Stimulated activated CD8-positive, alpha-beta memory T cell treated with anti-CD3 and anti-CD28 coated beads, Interleukin-12 subunit alpha, Interleukin-12 subunit beta, amount 100 ng/mL, for 4 hours (primary cell): ENCODE results near the gene HMGA1.

Experiments used
- DNase-seq: peaks from one replicate; pipeline ENCODE4 v3.0.0-alpha.2; 2020; ENCODE audit warnings: low read depth

The HMGA1 gene

GRCh38 chr6:34236443-34237315 is at the start of gene HMGA1:
Gene HMGA1 (plus strand): TSS chr6:34236873. CDS start chr6:34240781, 3,908 bp downstream.
- peak; percentile 86 for DNase-seq

- DNase-seq: no peak
These were observed 46.7 kb upstream of the HMGA1 start for GRCh38 chr6:34189806-34190503.

GRCh38 chr6:34190504-34191122 is 46.1 kb upstream of the HMGA1 start:
- DNase-seq: no peak

GRCh38 chr6:34194772-34195171 is 41.9 kb upstream of the HMGA1 start:
- no peak for DNase-seq

GRCh38 chr6:34195726-34196115 is 41.0 kb upstream of the HMGA1 start:
- no peak for DNase-seq

GRCh38 chr6:34196116-34196832 is 40.4 kb upstream of the HMGA1 start:
- peak; percentile 84 for DNase-seq

GRCh38 chr6:34196833-34197195 is 39.9 kb upstream of the HMGA1 start:
- DNase-seq: no peak

GRCh38 chr6:34200340-34200971 is 36.2 kb upstream of the HMGA1 start:
- DNase-seq: no peak

- no peak for DNase-seq
These were observed 35.1 kb upstream of the HMGA1 start for GRCh38 chr6:34201455-34202107.

GRCh38 chr6:34202329-34203201 is 34.1 kb upstream of the HMGA1 start:
- no peak for DNase-seq

- DNase-seq: no peak
These were observed 32.0 kb upstream of the HMGA1 start for GRCh38 chr6:34204693-34205092.

GRCh38 chr6:34205466-34205865 is 31.2 kb upstream of the HMGA1 start:
- DNase-seq: no peak

- no peak for DNase-seq
These were observed 30.8 kb upstream of the HMGA1 start for GRCh38 chr6:34205916-34206315.

GRCh38 chr6:34206726-34207125 is 29.9 kb upstream of the HMGA1 start:
- DNase-seq: no peak

GRCh38 chr6:34207695-34208443 is 28.8 kb upstream of the HMGA1 start:
- no peak for DNase-seq

GRCh38 chr6:34213772-34214171 is 22.9 kb upstream of the HMGA1 start:
- no peak for DNase-seq

GRCh38 chr6:34218691-34219090 is 18.0 kb upstream of the HMGA1 start:
- no peak for DNase-seq

- DNase-seq: no peak
These were observed 13.2 kb upstream of the HMGA1 start for GRCh38 chr6:34223381-34223955.
